ENCODE data around the gene ZMIZ1.

The ZMIZ1 gene

GRCh38 chr10:79357180-79357579 lies 288.4 kb downstream of the ZMIZ1 start:
- no peak for FAIRE-seq
- DNase-seq (ENCODE audit: insufficient read length, low spot score), result no peak

GRCh38 chr10:79358811-79359210 lies 290.0 kb downstream of the ZMIZ1 start:
- DNase-seq (ENCODE audit: insufficient read length, low spot score) (no peak), FAIRE-seq (no peak)

GRCh38 chr10:79359816-79360498 lies 291.2 kb downstream of the ZMIZ1 start:
- FAIRE-seq (no peak), DNase-seq (ENCODE audit: insufficient read length, low spot score) (no peak)

- DNase-seq (ENCODE audit: insufficient read length, low spot score), result no peak
- FAIRE-seq, result no peak
Observed at GRCh38 chr10:79360499-79361342, 292.0 kb downstream of the ZMIZ1 start.

- DNase-seq (ENCODE audit: insufficient read length, low spot score) (no peak), FAIRE-seq (no peak)
Observed at GRCh38 chr10:79361726-79362397, 293.1 kb downstream of the ZMIZ1 start.

Measured in GM19239 (cell line).